ENCODE data around the gene CKAP5. TPM values are rescaled to one million over a fixed set of nuclear protein-coding genes. Genes with fewer than 3 reads are reported as not detected.
A peak's percentile ranks its signal among the peaks of the same experiment; 100 is the strongest.
"Not testable (repeated sequence)": the region's sequence is repeated elsewhere in the genome, so short reads cannot be mapped to it uniquely, and the experiment has no call there.

CKAP5 gene
- total and polyA plus RNA-seq, 9 donors = 43.7 to 72.1 (median 57.6) TPM

DNA sequence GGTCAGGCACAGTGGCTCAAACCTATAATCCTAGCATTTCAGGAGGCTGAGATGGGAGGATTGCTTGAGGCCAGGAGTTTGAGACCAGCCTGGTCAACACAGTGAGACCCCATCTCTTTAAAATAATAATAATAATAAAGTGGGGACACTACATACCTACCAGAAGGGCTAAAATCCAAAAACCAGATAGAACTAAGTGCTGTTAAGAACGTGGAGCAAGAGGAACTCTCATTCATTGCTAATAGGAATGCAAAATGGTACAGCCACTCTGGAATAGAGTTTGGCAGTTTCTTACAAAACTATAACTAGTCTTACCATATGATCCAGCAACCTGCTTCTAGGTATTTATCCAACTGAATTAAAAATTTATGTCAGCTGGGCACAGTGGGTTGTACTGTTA is 9.6 kb downstream of the CKAP5 start:
- Histone ChIP-seq H3K36me3 (ENCODE audit: control insufficient read depth, insufficient read depth, low read length) (no peaks in the 10 kb centered on the region), H3K4me1 (ENCODE audit: control insufficient read depth, insufficient read depth, low read length) (no peaks in the 10 kb centered on the region), H3K27me3 (ENCODE audit: control insufficient read depth, insufficient read depth, low read length) (no peaks in the 10 kb centered on the region), H3K27ac (ENCODE audit: low read length) (no peak overlapping the region), H3K9me3 (replicated peaks; ENCODE audit: control insufficient read depth, low read depth, low read length) (no peaks in the 10 kb centered on the region), H3K4me3 (ENCODE audit: low read length) (no peak overlapping the region)
- no CpG with 5 or more reads among the region's 1 CpG for WGBS (ENCODE audit: insufficient coverage)
- no peak for DNase-seq

GRCh38 chr11:46835897-46836296 is 10.2 kb downstream of the CKAP5 start:
- Histone ChIP-seq H3K4me3 (ENCODE audit: low read length) (no peak overlapping the region), H3K27me3 (ENCODE audit: control insufficient read depth, insufficient read depth, low read length) (no peaks in the 10 kb centered on the region), H3K9me3 (replicated peaks; ENCODE audit: control insufficient read depth, low read depth, low read length) (no peaks in the 10 kb centered on the region), H3K27ac (ENCODE audit: low read length) (no peak overlapping the region), H3K36me3 (ENCODE audit: control insufficient read depth, insufficient read depth, low read length) (no peaks in the 10 kb centered on the region), H3K4me1 (ENCODE audit: control insufficient read depth, insufficient read depth, low read length) (no peaks in the 10 kb centered on the region)
- WGBS (ENCODE audit: insufficient coverage) = 88% methylated on average over 1 of the region's 3 CpGs
- no peak for DNase-seq

- DNase-seq = no peak
- no peak overlapping the region for H3K4me3 ChIP-seq (ENCODE audit: low read length)
- H3K36me3 ChIP-seq (ENCODE audit: control insufficient read depth, insufficient read depth, low read length) = no peaks in the 10 kb centered on the region
- H3K27me3 ChIP-seq (ENCODE audit: control insufficient read depth, insufficient read depth, low read length) = no peaks in the 10 kb centered on the region
- WGBS (ENCODE audit: insufficient coverage) = no CpG with 5 or more reads among the region's 4 CpGs
- H3K27ac ChIP-seq (ENCODE audit: low read length) = no peak overlapping the region
- H3K9me3 ChIP-seq (replicated peaks; ENCODE audit: control insufficient read depth, low read depth, low read length) = no peaks in the 10 kb centered on the region
- no peaks in the 10 kb centered on the region for H3K4me1 ChIP-seq (ENCODE audit: control insufficient read depth, insufficient read depth, low read length)
Observed at GRCh38 chr11:46834821-46835220, 11.3 kb downstream of the CKAP5 start.

DNA sequence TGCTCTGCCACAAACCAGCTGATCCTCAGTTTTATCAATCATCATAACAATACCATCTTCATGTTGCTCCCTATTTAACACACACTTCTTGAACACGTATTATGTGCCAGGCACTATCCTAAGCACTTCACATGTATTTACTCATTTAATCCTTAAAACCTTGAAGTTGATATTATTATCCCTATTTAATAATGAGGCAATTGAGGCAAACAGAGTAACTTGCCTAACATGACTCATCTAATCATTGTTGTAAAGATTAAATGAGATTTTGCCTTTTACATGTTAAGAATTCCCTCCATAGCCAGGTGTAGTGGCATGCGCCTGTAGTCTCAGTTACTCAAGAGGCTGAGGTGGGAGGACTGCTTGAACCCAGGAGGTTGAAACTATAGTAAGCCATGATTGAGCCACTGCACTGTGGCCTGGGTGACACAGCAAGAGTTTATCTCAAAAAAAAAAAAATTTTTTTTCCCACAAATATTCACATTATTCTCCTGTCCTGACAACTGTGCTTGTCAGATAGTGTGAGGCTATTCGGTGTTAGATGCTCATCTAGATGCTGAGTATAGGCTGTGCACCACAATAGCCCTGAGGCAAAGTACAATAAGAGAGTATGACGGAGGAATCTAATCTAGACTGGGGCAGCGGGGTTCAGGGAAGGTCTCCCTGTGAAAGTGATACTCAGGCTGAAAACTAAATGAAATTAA is 13.4 kb downstream of the CKAP5 start:
- Histone ChIP-seq H3K4me3 (ENCODE audit: low read length) (no peak overlapping the region), H3K9me3 (replicated peaks; ENCODE audit: control insufficient read depth, low read depth, low read length) (no peaks in the 10 kb centered on the region), H3K27me3 (ENCODE audit: control insufficient read depth, insufficient read depth, low read length) (no peaks in the 10 kb centered on the region), H3K36me3 (ENCODE audit: control insufficient read depth, insufficient read depth, low read length) (no peaks in the 10 kb centered on the region), H3K27ac (ENCODE audit: low read length) (no peak overlapping the region), H3K4me1 (ENCODE audit: control insufficient read depth, insufficient read depth, low read length) (no peaks in the 10 kb centered on the region)
- 88% methylated on average over 3 of the region's 5 CpGs for WGBS (ENCODE audit: insufficient coverage)
- DNase-seq = no peak

- Histone ChIP-seq H3K4me3 (ENCODE audit: low read length) (no peak overlapping the region), H3K27ac (ENCODE audit: low read length) (no peak overlapping the region), H3K9me3 (replicated peaks; ENCODE audit: control insufficient read depth, low read depth, low read length) (no peaks in the 10 kb centered on the region), H3K4me1 (ENCODE audit: control insufficient read depth, insufficient read depth, low read length) (peaks cover 10% of the 10 kb centered on the region), H3K27me3 (ENCODE audit: control insufficient read depth, insufficient read depth, low read length) (no peaks in the 10 kb centered on the region), H3K36me3 (ENCODE audit: control insufficient read depth, insufficient read depth, low read length) (no peaks in the 10 kb centered on the region)
- no peak for DNase-seq
- WGBS (ENCODE audit: insufficient coverage) = no CpG with 5 or more reads among the region's 1 CpG
Observed at GRCh38 chr11:46827995-46828394, 18.1 kb downstream of the CKAP5 start.

GRCh38 chr11:46826310-46827044 is 19.6 kb downstream of the CKAP5 start:
- Histone ChIP-seq H3K36me3 (ENCODE audit: control insufficient read depth, insufficient read depth, low read length) (no peaks in the 10 kb centered on the region), H3K27me3 (ENCODE audit: control insufficient read depth, insufficient read depth, low read length) (no peaks in the 10 kb centered on the region), H3K27ac (ENCODE audit: low read length) (peak overlapping the region; percentile 42), H3K4me1 (ENCODE audit: control insufficient read depth, insufficient read depth, low read length) (peaks cover 10% of the 10 kb centered on the region), H3K4me3 (ENCODE audit: low read length) (peak overlapping the region; percentile 75), H3K9me3 (replicated peaks; ENCODE audit: control insufficient read depth, low read depth, low read length) (no peaks in the 10 kb centered on the region)
- DNase-seq = peak; percentile 88
- 2% methylated on average over 29 of the region's 32 CpGs for WGBS (ENCODE audit: insufficient coverage)

DNA sequence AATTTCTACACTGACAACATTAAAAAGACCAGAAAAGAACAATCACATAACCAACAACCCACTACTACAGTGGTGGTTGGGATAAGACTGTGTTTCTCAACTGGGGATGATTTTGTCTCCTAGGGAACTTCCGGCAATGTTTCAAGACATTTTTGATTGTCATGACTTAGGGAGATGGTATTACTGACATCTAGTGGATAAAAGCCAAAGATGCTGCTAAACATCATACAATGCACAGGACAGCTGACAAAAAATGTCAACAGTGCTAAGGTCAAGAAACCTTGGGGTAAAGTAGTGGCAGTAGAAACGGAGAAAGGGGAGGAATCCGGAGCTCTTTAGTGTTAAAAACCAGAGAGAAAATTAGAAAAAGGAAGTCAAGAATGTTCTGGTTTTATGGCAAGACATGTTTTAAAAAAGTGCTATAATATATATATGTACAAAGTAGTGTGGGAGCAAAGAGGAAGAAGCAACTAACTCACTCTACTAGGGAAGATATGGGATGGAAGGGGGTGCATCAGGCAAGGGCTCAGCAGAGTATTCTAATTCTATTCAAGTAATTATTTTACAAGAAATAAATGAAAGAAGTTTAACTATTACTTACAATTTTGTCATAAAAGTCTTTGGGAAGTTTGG is 37.2 kb downstream of the CKAP5 start:
- no peak overlapping the region for H3K4me3 ChIP-seq (ENCODE audit: low read length)
- peaks cover 20% of the 10 kb centered on the region for H3K36me3 ChIP-seq (ENCODE audit: control insufficient read depth, insufficient read depth, low read length)
- WGBS (ENCODE audit: insufficient coverage) = no CpG with 5 or more reads among the region's 3 CpGs
- no peaks in the 10 kb centered on the region for H3K4me1 ChIP-seq (ENCODE audit: control insufficient read depth, insufficient read depth, low read length)
- H3K27me3 ChIP-seq (ENCODE audit: control insufficient read depth, insufficient read depth, low read length) = no peaks in the 10 kb centered on the region
- peak; percentile 22 for DNase-seq
- no peak overlapping the region for H3K27ac ChIP-seq (ENCODE audit: low read length)
- no peaks in the 10 kb centered on the region for H3K9me3 ChIP-seq (replicated peaks; ENCODE audit: control insufficient read depth, low read depth, low read length)

- WGBS (ENCODE audit: insufficient coverage) = 81% methylated on average over 2 of the region's 7 CpGs
- Histone ChIP-seq H3K9me3 (replicated peaks; ENCODE audit: control insufficient read depth, low read depth, low read length) (no peaks in the 10 kb centered on the region), H3K27ac (ENCODE audit: low read length) (no peak overlapping the region), H3K4me1 (ENCODE audit: control insufficient read depth, insufficient read depth, low read length) (no peaks in the 10 kb centered on the region), H3K27me3 (ENCODE audit: control insufficient read depth, insufficient read depth, low read length) (no peaks in the 10 kb centered on the region), H3K36me3 (ENCODE audit: control insufficient read depth, insufficient read depth, low read length) (peaks cover 30% of the 10 kb centered on the region), H3K4me3 (ENCODE audit: low read length) (no peak overlapping the region)
- DNase-seq = no peak
Observed at GRCh38 chr11:46801694-46802470, 44.2 kb downstream of the CKAP5 start.

DNA sequence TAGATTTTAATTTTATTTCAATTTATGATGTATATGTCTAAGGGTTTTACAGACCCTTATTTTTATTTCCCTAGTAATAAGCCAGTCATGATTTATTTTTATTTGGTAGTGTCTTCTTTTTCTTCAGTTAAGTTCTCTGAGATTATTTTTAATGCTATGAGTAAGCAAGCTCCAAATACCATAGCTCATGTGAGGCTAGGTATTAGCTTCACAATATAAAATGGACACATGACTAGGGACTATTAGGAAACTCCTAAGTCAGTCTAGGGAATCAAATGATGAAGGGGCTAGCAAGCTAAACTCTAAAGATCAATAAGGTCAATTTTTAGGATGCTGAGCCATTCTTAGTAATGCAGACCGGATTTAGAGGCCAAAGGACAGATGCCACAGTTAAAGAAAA is 45.9 kb downstream of the CKAP5 start:
- Histone ChIP-seq H3K4me3 (ENCODE audit: low read length) (no peak overlapping the region), H3K4me1 (ENCODE audit: control insufficient read depth, insufficient read depth, low read length) (no peaks in the 10 kb centered on the region), H3K36me3 (ENCODE audit: control insufficient read depth, insufficient read depth, low read length) (peaks cover 36% of the 10 kb centered on the region), H3K27me3 (ENCODE audit: control insufficient read depth, insufficient read depth, low read length) (no peaks in the 10 kb centered on the region), H3K9me3 (replicated peaks; ENCODE audit: control insufficient read depth, low read depth, low read length) (no peaks in the 10 kb centered on the region), H3K27ac (ENCODE audit: low read length) (no peak overlapping the region)
- DNase-seq = peak; percentile 4
- no CpG with 5 or more reads among the region's 1 CpG for WGBS (ENCODE audit: insufficient coverage)

DNA sequence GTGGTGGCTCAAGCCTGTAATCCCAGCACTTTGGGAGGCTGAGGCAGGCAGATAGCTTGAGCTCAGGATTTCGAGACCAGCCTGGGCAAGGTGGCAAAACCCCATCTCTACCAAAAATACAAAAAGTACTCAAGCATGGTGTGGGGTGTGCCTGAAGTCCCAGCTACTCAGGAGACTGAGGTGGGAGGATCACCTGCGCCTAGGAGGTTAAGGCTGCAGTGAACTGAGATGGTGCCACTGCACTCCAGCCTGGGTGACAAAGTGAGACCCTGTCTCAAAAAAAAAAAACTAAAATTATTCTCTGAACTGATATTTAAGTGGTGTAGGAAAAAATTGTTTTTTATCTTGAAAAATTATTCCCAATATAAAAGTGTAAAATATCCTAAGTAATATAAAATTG is 46.4 kb downstream of the CKAP5 start:
- not testable (repeated sequence) for H3K4me1 ChIP-seq (ENCODE audit: control insufficient read depth, insufficient read depth, low read length); H3K27me3 ChIP-seq (ENCODE audit: control insufficient read depth, insufficient read depth, low read length); H3K9me3 ChIP-seq (replicated peaks; ENCODE audit: control insufficient read depth, low read depth, low read length); H3K4me3 ChIP-seq (ENCODE audit: low read length); H3K27ac ChIP-seq (ENCODE audit: low read length); DNase-seq
- WGBS (ENCODE audit: insufficient coverage) = no CpG with 5 or more reads among the region's 2 CpGs
- peaks cover 38% of the 10 kb centered on the region for H3K36me3 ChIP-seq (ENCODE audit: control insufficient read depth, insufficient read depth, low read length)

Data from muscle of leg (tissue), 11 donors.